Mucosa of rectum (tissue), 2 donors: ENCODE results near the gene GRM7.

Experiments
- H3K27ac ChIP-seq, 2 donors: one replicate each; pipeline ENCODE4 v1.7.0; 2013; ENCODE audit warnings: inconsistent platforms in 2 of 2, low read depth in 2 of 2, low read length in 2 of 2
- H3K27me3 ChIP-seq, 2 donors: one replicate each; pipeline ENCODE4 v1.7.0; 2013; ENCODE audit warnings: low read length in 2 of 2; ENCODE audit not compliant: control insufficient read depth in 2 of 2, insufficient read depth in 2 of 2
- H3K36me3 ChIP-seq, 2 donors: one replicate each; pipeline ENCODE4 v1.7.0; 2013; ENCODE audit warnings: low read length in 2 of 2; ENCODE audit not compliant: control insufficient read depth in 2 of 2, insufficient read depth in 2 of 2
- H3K4me1 ChIP-seq, 2 donors: one replicate each; pipeline ENCODE4 v1.7.0; 2013; ENCODE audit warnings: low read length in 2 of 2, mild to moderate bottlenecking in 1 of 2; ENCODE audit not compliant: control insufficient read depth in 2 of 2, insufficient read depth in 2 of 2
- H3K4me3 ChIP-seq, 2 donors: one replicate each; pipeline ENCODE4 v1.7.0; 2013; ENCODE audit warnings: low read length in 2 of 2
- H3K9ac ChIP-seq, 2 donors: one replicate each; pipeline ENCODE4 v1.7.0; 2013; ENCODE audit warnings: low read length in 2 of 2, low read depth in 1 of 2, mild to moderate bottlenecking in 1 of 2
- H3K9me3 ChIP-seq, 2 donors: one replicate each; pipeline ENCODE4 v1.7.0; 2013; ENCODE audit warnings: low read length in 2 of 2; ENCODE audit not compliant: control insufficient read depth in 2 of 2
- donor health status: healthy.
- donor health status: Normal muscosa, but diverticular disease.

Gene GRM7

GRCh38 chr3:7285505-7285904 is 424.6 kb downstream of the GRM7 start:
- no peaks in the 10 kb centered on the region for H3K9me3 ChIP-seq
- no peak overlapping the region for H3K9ac ChIP-seq
- H3K27ac ChIP-seq = no peak overlapping the region
- no peak overlapping the region for H3K4me3 ChIP-seq
- H3K36me3 ChIP-seq = no peaks in the 10 kb centered on the region
- H3K4me1 ChIP-seq = no peaks in the 10 kb centered on the region
- no peaks in the 10 kb centered on the region for H3K27me3 ChIP-seq

GRCh38 chr3:7288133-7288532 is 427.2 kb downstream of the GRM7 start:
- Histone ChIP-seq H3K27me3 (no peaks in the 10 kb centered on the region), H3K27ac (no peak overlapping the region), H3K4me3 (no peak overlapping the region), H3K4me1 (no peaks in the 10 kb centered on the region), H3K9ac (no peak overlapping the region), H3K9me3 (no peaks in the 10 kb centered on the region), H3K36me3 (no peaks in the 10 kb centered on the region)

DNA sequence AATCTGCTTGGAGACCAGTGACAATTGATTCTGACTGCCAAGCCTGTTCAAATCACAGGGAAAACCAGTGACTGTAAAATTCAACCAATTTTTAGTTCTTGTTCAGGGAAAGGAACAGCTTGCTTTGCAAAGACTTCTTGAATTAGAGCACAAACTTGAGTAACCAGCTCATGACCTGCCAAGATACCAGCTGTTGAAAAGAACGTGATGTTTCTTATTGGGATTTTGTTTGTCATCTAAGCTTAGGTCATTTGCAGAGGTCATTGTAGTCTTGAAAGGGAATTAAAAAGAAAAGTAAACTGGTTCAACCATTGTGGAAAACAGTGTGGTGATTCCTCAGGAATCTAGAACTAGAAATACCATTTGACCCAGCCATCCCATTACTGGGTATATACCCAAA is 428.2 kb downstream of the GRM7 start:
- H3K9ac ChIP-seq = no peak overlapping the region
- H3K9me3 ChIP-seq = no peaks in the 10 kb centered on the region
- H3K27ac ChIP-seq = no peak overlapping the region
- H3K4me1 ChIP-seq = no peaks in the 10 kb centered on the region
- H3K27me3 ChIP-seq = no peaks in the 10 kb centered on the region
- no peaks in the 10 kb centered on the region for H3K36me3 ChIP-seq
- no peak overlapping the region for H3K4me3 ChIP-seq

DNA sequence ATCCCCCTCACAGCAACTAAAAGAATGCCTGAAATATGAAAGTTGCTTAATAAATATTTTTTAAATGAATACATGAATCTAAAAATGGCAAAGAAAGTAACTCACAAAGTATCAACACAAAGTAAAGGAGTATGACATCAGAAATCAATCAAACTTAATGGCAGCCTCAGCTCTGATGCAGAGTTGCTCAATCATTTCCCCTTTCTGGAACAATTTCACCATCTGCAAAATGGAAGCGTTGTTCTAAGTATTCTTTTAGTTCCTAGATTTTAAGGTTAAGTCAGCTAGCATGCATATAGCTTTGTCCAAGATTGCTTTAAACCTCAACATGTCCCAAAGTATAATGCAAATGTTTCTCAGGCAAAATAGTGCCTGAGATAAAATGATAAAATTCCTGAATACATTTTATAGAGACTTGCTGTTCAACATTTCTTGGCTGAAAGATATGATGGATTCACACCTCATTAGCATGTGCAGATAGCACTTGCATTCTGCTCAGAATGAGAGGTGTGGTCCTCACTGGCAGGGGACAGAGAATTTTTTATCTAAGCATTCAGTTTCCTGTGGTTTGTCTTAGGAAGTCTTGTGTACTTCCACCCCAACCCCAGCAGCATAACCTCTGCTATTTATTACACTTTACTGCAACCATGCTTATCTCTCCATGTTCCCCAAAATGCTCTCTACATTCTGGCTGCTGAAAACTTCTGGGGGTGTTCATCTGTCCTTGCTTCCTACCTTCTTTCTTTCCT is 429.3 kb downstream of the GRM7 start:
- Histone ChIP-seq H3K9me3 (no peaks in the 10 kb centered on the region), H3K36me3 (no peaks in the 10 kb centered on the region), H3K9ac (no peak overlapping the region), H3K4me3 (no peak overlapping the region), H3K27ac (no peak overlapping the region), H3K4me1 (no peaks in the 10 kb centered on the region), H3K27me3 (no peaks in the 10 kb centered on the region)

DNA sequence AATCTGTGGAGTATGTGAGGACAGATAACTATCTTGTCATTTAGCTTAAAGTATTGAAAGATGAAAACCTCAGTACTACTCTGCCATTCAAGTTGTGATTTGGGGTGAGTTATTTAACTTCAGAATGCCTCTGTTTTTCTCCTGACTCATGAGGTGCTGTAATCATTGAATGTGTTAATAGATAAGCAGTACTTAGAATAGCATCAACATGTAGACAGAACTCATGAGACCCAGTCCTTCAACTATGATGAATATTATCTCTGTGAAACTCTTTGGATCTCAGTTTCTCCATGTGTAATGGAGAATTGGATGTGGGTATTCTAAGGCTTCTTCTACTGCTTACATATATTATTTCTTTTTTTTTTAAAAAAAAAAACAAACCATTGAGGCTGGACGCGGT is 431.4 kb downstream of the GRM7 start:
- Histone ChIP-seq H3K9me3 (no peaks in the 10 kb centered on the region), H3K27me3 (no peaks in the 10 kb centered on the region), H3K27ac (no peak overlapping the region), H3K9ac (no peak overlapping the region), H3K36me3 (no peaks in the 10 kb centered on the region), H3K4me3 (no peak overlapping the region), H3K4me1 (no peaks in the 10 kb centered on the region)

- H3K27me3 ChIP-seq = no peaks in the 10 kb centered on the region
- H3K4me3 ChIP-seq = no peak overlapping the region
- H3K4me1 ChIP-seq = no peaks in the 10 kb centered on the region
- no peak overlapping the region for H3K9ac ChIP-seq
- no peaks in the 10 kb centered on the region for H3K9me3 ChIP-seq
- H3K36me3 ChIP-seq = no peaks in the 10 kb centered on the region
- no peak overlapping the region for H3K27ac ChIP-seq
These were observed 432.4 kb downstream of the GRM7 start for GRCh38 chr3:7293286-7293685.

DNA sequence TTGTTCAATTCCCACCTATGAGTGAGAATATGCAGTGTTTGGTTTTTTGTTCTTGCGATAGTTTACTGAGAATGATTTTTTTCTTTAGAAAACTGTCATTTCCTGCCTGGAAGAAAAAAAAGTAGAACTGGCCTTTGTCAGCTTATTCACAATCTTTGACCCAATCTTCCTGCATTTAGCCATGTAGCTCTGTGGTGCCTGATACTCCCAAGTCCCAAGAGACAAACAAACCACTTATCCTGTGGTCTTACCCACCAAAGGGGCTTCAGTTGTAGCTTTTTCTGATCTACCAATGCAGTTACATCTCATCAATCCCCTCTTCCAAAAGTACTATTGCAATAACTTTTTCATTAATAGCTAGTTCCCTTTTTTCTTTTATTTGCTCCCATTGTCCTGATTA is 444.6 kb downstream of the GRM7 start:
- H3K4me3 ChIP-seq = no peak overlapping the region

DNA sequence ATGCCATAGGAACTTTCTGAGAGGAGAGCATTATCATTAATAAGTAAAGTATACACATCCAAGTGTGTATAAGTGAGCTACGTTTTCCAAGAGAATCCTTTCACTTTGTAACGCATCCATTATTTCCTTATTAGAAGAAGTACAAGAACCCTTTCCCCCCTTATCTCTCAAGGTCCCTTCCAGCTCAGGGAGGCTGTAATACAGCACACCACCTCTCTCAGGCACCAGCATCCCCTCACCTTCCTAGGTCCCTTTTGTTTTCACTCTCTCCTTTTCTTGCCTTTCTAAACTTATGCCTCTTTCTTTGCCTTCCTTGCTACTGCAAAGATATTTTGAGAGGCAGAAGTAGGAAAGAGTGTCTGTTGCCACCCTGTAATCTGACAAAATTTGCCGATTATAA is 446.0 kb downstream of the GRM7 start:
- H3K27ac ChIP-seq = no peak overlapping the region
- H3K4me1 ChIP-seq = no peaks in the 10 kb centered on the region
- no peak overlapping the region for H3K9ac ChIP-seq
- no peaks in the 10 kb centered on the region for H3K36me3 ChIP-seq
- no peaks in the 10 kb centered on the region for H3K9me3 ChIP-seq
- no peak overlapping the region for H3K4me3 ChIP-seq
- no peaks in the 10 kb centered on the region for H3K27me3 ChIP-seq

More for the DNA sequence above, 444.6 kb downstream of the GRM7 start:
- Histone ChIP-seq H3K27ac (no peak overlapping the region), H3K9me3 (no peaks in the 10 kb centered on the region), H3K36me3 (no peaks in the 10 kb centered on the region), H3K9ac (no peak overlapping the region), H3K27me3 (no peaks in the 10 kb centered on the region), H3K4me1 (no peaks in the 10 kb centered on the region)

DNA sequence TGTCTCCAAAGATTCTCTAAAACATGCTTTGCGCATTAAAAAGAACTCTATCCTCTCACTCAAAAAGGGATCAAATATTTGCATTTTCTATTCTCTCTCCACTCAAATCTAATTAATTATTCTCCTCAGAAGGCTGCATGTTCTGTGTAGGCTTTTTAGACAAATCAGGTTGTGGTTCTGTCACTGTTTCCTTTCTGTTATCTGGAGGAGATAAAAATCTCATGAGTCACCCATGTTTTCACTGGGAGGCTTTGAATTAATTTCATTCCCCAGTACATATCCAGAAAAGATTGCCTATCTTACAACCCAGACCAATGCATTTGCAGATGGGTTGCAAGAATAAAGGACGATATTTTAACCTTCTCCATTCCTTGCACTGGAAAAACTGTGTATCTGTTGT is 446.5 kb downstream of the GRM7 start:
- Histone ChIP-seq H3K36me3 (no peaks in the 10 kb centered on the region), H3K9ac (no peak overlapping the region), H3K9me3 (no peaks in the 10 kb centered on the region), H3K4me3 (no peak overlapping the region), H3K4me1 (no peaks in the 10 kb centered on the region), H3K27ac (no peak overlapping the region), H3K27me3 (no peaks in the 10 kb centered on the region)

GRCh38 chr3:7309641-7310102 is 448.8 kb downstream of the GRM7 start:
- Histone ChIP-seq H3K9me3 (no peaks in the 10 kb centered on the region), H3K27ac (no peak overlapping the region), H3K4me3 (no peak overlapping the region), H3K27me3 (no peaks in the 10 kb centered on the region), H3K9ac (no peak overlapping the region), H3K36me3 (no peaks in the 10 kb centered on the region), H3K4me1 (no peaks in the 10 kb centered on the region)
